HG03095 (cell line): ENCODE results near the gene RCL1.
"Not testable (repeated sequence)": the region's sequence is repeated elsewhere in the genome, so short reads cannot be mapped to it uniquely, and the experiment has no call there.

Experiments
- ATAC-seq: cut with Tn5 transposase; IDR thresholded peaks from one replicate; pipeline ENCODE4 v1.9.1; 2021; ENCODE audit warnings: moderate library complexity; ENCODE audit not compliant: unreplicated experiment

RCL1 gene

DNA sequence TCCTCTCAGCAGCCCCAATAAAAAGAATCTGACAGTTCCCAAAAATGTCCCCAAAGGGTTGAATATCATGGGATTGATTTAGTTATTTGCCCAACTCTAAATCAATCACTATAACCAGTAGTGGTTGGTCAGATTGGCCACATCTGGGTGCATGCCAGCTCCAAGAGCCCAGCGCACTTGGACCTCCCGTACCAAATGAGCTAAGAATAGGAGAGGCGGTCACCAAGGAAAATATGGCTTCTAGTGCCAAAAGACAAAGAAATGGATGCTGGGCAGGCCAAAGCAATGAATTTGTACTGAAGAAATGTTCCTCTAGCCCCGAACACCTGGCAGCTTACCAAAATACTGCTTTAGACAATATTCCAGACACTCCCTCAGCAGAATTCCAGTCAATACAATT lies 80.3 kb downstream of the RCL1 start:
- ATAC-seq = no peak

DNA sequence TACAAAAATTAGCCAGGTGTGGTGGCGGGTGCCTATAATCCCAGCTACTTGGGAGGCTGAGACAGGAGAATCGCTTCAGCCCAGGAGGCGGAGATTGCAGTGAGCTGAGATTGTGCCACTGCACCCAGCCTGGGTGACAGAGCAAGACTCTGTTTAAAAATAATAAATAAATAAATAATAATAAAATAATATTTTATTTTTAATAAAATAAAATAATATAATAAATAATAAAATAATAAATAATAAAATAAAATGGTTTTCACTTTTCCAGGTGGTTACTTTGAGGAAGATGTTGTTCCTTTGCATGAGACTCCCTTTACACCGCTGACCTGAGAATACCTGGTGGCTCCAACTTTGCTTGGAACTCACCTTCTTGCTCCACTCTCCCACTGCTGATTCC lies 82.8 kb downstream of the RCL1 start:
- ATAC-seq = no peak

DNA sequence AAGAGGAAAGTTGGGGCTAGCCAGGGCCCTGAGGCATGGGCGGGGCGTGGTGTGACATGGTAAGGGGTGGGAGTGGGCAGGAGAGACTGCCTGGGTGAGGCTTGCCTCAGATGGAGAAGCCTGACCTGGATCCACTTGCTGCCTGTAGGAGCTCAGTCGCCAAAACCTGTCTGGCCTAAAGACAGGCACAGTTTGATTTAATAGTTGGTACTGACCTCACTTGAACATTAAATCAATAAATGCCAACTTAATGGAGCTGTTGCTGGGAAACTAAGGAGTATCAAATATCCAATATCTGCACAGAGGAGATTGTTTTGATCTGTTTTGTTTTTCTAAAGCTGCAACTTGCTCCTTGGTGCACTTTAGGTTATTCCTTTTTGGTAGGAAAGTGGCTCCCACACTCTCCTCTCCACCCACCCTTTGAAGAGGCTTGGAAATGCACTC lies 86.4 kb downstream of the RCL1 start:
- no peak for ATAC-seq

GRCh38 chr9:4883326-4883873 lies 90.7 kb downstream of the RCL1 start:
- no peak for ATAC-seq

DNA sequence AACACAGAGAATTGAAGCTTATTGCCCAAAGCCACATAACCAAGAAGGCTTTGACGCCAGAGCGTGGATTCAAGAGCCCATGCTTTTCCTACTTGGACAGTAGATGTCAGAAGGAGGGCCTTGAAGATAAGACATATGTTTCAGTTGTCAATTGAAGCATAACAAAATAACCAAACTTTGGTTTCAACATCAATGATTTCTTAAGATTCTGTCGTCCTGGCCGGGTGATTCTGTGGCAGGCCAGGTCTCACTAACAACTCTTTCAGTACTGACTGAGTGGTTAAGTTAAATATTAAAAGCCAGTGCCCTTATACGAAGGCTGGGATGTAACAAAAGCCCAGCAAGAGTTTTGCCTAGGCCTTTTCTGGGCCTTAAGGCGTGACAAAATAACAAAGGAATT lies 94.0 kb downstream of the RCL1 start:
- ATAC-seq = peak; percentile 98

DNA sequence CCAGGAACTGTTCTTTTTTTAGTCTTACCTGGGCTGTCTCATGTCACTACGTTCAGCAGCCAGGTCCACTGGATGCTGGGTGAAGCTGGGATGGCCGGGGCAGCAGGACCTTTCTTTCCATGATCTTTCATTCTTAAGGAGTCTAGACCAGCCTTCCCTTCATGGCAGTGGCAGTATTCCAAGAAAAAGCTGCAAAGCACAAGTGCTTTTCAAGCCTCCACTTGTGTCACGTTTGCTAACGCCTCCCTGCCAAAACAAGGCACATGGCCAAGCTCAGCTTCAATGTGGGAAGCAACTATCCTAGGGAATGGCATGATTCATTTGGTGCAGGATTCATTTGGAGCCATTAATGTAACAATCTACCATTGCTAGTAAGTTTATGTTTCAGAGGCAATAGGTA lies 94.8 kb downstream of the RCL1 start:
- ATAC-seq = no peak

DNA sequence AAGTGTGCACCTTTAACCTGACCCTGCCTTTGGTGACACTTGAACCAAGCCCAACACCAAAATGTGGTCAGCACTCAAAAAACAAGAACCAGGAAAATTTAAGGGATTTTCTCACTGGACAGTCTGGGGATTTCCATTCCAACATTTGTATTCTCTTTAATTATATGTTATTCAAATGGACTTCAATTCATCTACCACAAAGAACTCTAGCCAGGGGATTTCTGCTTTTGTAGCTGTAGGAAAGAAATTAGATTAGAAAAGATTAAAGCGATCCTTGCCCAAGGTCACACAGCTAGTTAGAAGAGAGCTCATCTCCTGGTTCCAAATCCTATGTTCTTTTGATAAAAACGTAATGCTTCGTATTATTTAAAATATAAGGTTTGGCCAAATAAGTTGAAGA lies 97.5 kb downstream of the RCL1 start:
- no peak for ATAC-seq

DNA sequence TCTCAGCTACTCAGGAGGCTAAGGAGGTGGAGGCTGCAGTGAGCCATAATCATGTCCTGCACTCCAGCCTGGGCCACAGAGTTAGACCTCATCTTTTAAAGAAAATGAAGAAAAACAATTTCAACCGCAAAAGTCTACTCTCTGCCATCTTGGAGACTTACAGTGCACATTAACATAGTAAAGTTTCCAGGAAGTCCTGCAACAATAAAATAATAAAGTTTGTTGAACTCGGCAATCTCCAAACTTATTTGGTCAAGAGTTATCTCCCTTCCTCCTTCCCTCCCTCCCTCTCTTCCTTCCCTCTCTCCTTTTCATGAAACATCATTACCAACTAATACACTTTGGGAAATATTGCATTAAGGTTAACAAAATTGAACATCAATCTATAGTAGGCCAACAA lies 98.2 kb downstream of the RCL1 start:
- ATAC-seq = no peak

GRCh38 chr9:4891674-4892073 lies 98.9 kb downstream of the RCL1 start:
- no peak for ATAC-seq

- ATAC-seq = no peak
These were observed 99.9 kb downstream of the RCL1 start for GRCh38 chr9:4892501-4893194.

GRCh38 chr9:4894076-4894475 lies 101.3 kb downstream of the RCL1 start:
- ATAC-seq = no peak

GRCh38 chr9:4899853-4900252 lies 107.1 kb downstream of the RCL1 start:
- ATAC-seq = not testable (repeated sequence)

DNA sequence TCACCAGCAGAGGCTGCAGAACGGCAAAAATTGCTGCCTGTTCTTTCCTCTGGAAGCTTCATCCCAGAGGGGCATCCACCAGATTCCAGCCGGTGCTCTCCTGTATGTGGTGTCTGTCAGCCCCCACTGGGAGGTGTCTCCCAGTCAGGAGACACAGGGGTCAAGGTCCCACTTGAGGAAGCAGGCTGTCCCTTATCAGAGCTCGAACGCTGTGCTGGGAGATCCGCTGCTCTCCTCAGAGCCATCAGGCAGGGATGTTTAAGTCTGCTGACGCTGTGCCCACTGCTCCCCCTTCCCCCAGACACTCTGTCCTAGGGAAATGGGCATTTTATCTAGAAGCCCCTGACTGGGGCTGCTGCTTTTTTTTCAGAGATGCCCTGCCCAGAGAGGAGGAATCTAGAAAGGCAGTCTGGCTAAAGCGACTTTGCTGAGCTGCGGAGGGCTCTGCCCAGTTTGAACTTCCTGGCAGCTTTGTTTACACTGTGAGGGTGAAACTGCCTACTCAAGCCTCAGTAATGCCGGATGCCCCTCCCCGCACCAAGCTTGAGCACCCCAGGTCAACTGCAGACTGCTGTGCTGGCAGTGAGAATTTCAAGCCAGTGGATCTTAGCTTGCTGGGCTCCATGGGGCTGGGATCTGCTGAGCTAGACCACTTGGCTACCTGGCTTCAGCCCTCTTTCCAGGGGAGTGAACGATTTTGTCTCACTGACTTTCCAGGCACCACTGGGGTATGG lies 108.8 kb downstream of the RCL1 start:
- ATAC-seq = not testable (repeated sequence)

GRCh38 chr9:4902135-4902475 lies 109.4 kb downstream of the RCL1 start:
- ATAC-seq = no peak

DNA sequence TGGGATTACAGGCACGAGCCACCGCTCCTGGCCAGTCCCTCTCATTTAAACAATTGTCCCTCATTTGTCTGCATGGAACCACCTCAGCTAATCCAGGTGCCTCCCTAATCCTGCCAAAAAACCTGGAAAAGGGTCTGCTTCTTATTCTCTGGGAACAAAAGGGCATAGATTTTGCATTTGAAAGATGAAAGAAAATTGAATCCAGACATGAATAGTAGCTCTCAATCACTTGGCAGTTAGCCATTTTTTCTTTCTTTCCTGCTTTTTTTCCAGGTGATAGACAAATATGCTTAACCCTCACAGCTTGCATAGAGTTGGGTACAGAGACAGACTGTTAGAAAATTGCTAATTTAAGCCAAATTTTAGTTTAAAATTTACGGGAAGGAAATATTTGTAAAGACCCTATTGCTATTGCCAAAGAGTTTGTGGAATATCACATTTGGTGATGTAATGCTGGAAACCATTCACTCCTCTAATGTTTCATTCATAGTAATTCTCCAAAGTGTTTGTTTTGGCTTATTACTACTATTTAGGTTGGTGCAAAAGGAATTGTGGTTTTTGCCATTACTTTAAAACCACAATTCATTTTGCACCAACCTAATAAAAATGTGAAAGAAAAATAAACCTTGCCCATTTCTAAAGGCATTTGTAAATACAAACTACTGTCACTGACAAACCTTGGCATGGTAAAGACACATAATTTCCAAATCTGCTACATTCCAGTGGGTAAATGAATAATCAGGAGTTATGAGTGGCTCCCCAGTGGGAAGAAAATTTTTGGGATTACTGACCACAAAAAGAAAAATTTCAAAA lies 111.8 kb downstream of the RCL1 start:
- no peak for ATAC-seq

DNA sequence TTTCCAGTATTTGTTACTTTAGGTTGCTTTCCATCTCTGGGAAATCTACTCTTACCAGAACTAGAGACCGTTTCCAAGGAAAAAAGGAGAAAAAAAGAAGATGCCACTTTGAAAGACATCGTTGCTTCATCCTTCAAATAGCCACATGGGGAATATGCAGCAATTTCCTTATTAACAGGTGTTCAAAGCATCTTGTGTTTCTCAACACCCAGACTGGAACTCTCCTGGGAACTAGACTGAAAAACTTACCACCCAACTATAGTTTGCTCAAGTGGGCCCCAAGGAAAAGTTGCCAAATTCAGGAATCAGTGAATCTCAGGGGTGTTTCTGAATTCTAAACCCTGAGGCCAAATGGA lies 112.4 kb downstream of the RCL1 start:
- ATAC-seq = no peak
